Measurements from ENCODE around the gene NKX6-2.

NKX6-2 gene

DNA sequence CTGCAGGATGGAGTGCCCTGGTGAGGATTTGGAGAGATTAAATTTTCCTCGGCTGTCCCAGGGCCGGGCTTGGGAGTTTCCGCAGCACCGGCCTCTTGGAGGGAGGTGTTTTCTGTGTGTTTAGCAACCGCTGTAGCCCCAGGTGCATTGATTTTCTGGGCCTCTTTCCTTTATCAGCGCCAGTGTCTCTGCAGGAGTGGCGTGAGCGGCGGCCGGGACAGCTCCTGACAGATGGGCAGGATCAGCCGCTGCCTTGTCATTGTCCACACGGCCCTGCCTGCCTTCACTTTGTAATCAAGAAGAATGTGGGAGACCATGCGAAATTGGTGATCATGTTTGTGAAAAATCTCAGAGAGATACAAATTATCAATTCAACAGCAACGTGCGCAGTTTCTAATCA is 32.4 kb downstream of the NKX6-2 start:
- no peak overlapping the region for H3K4me3 ChIP-seq (ENCODE audit: low read depth, low read length)
- DNase-seq (ENCODE audit: low read depth) = no peak
- TF ChIP-seq, protein P1, sequence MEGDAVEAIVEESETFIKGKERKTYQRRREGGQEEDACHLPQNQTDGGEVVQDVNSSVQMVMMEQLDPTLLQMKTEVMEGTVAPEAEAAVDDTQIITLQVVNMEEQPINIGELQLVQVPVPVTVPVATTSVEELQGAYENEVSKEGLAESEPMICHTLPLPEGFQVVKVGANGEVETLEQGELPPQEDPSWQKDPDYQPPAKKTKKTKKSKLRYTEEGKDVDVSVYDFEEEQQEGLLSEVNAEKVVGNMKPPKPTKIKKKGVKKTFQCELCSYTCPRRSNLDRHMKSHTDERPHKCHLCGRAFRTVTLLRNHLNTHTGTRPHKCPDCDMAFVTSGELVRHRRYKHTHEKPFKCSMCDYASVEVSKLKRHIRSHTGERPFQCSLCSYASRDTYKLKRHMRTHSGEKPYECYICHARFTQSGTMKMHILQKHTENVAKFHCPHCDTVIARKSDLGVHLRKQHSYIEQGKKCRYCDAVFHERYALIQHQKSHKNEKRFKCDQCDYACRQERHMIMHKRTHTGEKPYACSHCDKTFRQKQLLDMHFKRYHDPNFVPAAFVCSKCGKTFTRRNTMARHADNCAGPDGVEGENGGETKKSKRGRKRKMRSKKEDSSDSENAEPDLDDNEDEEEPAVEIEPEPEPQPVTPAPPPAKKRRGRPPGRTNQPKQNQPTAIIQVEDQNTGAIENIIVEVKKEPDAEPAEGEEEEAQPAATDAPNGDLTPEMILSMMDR (IDR thresholded peaks at IDR 0.05; ENCODE audit: control insufficient read depth, extremely low read depth, insufficient read depth) = no peak

DNA sequence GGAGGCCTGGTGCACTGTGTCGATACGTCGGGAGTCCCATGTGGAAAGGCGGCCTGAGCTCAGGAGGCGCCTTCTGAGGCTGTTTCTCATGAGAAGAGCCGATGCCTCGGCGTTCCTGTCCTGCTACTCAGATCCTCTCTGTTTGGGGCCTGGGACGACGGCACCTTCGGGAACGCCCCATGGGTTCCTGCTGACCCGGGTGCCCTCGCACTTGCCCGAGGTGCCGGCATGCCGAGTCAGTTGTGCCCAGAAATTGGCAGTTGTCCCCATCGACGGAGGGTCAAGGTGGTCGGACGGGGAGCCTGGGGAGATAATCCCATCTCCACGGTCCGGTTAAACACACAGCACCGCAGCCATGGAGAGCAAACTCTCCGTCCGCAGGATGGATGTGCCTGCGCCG is 33.0 kb downstream of the NKX6-2 start:
- no peak overlapping the region for H3K4me3 ChIP-seq (ENCODE audit: low read depth, low read length)
- TF ChIP-seq, protein P1 (IDR thresholded peaks at IDR 0.05; ENCODE audit: control insufficient read depth, extremely low read depth, insufficient read depth) = no peak

DNA sequence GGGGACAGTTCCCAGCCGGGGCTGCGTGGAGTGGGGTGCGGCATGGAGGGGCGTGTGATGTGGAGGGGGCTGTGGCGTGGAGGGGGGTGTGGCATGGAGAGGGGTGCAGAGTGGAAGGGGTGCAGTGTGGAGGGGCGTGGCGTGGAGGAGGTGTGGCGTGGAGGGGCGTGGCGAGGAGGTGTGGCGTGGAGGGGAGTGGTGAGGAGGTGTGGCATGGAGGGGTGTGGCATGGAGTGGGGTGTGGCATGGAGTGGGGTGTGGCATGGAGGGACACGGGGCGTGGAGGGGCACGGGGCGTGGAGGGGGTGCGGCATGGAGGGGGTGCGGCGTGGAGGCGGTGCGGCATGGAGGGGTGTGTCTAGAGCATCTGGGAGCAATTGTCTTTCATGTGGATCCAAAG is 33.6 kb downstream of the NKX6-2 start:
- no peak overlapping the region for H3K4me3 ChIP-seq (ENCODE audit: low read depth, low read length)
- no peak for DNase-seq (ENCODE audit: low read depth)
- TF ChIP-seq, protein P1 (IDR thresholded peaks at IDR 0.05; ENCODE audit: control insufficient read depth, extremely low read depth, insufficient read depth) = no peak

More for the DNA sequence above, 33.0 kb downstream of the NKX6-2 start:
- no peak for DNase-seq (ENCODE audit: low read depth)

DNA sequence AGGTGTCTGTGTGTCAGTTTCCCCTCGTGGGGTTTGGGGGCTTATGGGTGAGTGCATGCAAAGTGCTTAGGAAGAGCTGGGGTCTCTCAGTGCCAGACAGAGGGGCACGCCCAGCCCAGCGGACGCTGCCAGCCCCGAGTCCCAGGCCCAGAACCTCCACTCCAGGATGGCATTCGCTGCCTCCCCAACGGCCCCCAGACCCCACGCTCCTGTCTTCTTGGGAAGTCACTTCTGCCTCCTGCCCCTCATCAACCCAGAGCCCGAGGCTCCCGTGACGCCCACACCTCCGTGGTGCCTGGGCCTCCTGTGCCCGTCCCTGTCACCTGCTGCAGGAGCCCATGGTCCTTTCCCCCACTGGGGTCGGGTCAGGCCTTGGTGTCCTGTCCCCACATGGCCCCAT is 35.0 kb downstream of the NKX6-2 start:
- TF ChIP-seq, protein P1 (IDR thresholded peaks at IDR 0.05; ENCODE audit: control insufficient read depth, extremely low read depth, insufficient read depth) = no peak
- H3K4me3 ChIP-seq (ENCODE audit: low read depth, low read length) = no peak overlapping the region
- no peak for DNase-seq (ENCODE audit: low read depth)

DNA sequence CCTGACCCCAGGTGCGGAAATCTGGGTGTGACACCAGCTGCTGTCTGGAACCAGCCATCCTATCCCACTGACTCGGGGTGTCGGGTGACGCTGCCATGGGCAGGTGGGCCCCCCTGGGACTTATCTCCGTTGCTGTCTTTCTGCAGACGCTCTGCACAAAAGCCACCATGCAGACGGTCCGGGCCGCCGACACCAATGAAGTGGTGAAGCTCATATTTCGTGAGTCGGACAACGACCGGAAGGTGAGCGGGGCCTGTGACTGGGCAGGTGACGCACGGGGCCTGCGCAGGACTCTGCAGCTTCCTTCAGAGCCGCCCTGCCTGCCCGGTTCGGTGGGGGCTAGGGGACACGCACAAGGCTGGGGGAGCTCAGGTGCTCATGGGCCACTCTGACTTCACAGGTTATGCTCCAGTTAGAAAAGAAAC is 36.6 kb downstream of the NKX6-2 start:
- no peak overlapping the region for H3K4me3 ChIP-seq (ENCODE audit: low read depth, low read length)
- TF ChIP-seq, protein P1 (IDR thresholded peaks at IDR 0.05; ENCODE audit: control insufficient read depth, extremely low read depth, insufficient read depth) = no peak
- DNase-seq (ENCODE audit: low read depth) = no peak

DNA sequence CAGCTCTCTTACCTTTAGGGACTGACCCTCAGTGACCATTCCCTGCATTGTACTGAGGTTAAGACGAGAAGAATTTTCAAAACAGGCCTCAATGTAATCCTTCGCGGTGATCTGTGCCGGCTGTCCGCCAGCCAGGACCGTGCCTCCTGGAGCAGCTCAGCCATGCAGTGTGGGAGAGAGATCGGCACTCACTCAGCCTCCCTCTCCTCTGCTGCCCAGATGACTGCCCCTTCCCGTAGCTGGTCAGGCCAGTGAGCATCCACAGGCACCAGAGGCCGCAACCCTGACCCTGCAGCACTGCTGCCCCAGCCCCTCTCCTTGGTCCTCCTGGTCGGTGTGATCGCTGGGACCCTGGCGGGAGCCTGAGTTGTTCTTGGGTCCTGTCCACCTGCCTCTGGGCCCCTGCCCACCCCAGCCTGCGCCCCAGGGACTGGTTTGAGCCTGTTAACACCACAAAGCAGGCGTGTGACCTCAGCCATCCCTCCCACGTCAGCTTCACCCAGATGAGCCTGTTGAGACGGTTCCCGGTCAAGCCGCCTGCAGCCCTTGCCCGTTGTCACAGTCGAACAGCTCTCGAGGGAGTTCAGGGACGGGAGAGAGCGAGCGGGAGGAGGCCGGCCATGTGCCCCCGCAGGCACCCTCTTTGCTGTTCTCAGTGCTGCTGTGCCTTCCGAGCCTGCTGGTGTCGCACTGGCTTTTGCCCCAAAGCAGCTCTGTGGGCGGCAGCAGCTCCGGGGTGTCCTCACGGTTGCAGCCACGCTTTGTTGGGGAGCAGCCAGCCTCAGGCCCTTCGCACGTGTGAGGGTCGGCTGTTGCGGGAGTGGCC is 37.2 kb downstream of the NKX6-2 start:
- DNase-seq (ENCODE audit: low read depth) = no peak
- H3K4me3 ChIP-seq (ENCODE audit: low read depth, low read length) = no peak overlapping the region
- TF ChIP-seq, protein P1 (IDR thresholded peaks at IDR 0.05; ENCODE audit: control insufficient read depth, extremely low read depth, insufficient read depth) = no peak

DNA sequence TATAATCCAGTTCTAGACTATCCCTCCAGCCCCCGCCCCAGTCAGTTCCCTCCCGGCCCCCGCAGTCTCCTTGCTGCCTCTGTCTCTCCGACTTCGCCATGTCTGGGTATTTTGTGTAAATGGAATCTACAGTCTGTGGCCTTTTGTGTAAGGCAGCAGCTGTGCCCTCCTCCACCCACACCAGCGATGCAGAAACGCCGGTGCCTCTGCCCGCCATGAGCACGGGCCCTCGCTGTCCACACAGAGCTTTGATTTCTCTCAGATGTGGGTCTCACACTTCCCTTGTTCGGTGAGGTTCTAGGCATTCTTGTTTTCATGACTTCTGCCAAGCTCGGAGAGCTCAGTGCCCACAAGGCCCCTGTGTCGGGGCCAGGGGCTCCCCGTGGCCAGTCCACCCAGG is 37.8 kb downstream of the NKX6-2 start:
- DNase-seq (ENCODE audit: low read depth) = no peak
- TF ChIP-seq, protein P1 (IDR thresholded peaks at IDR 0.05; ENCODE audit: control insufficient read depth, extremely low read depth, insufficient read depth) = no peak
- no peak overlapping the region for H3K4me3 ChIP-seq (ENCODE audit: low read depth, low read length)

All from LNCaP clone FGC (cell line).